Activated CD8-positive, alpha-beta memory T cell treated with anti-CD3 and anti-CD28 coated beads, Interleukin-2, amount 10 ng/mL, durations not matched to agents 7 days and 5 days (primary cell): ENCODE measurements around the gene LEFTY1. TPM values are rescaled to one million over a fixed set of nuclear protein-coding genes. Genes with fewer than 3 reads are reported as not detected.
A peak's percentile ranks its signal among the peaks of the same experiment; 100 is the strongest.

ENCODE experiments used
- ATAC-seq: fragments of 150-1000 bp; cut with Tn5 transposase; one replicate; pipeline ENCODE4 v1.10.0; 2021; ENCODE audit warnings: moderate library complexity
- CTCF ChIA-PET: fragments of 350-600 bp; sonication (Branson Sonifier 250); formaldehyde crosslinking; loops from one replicate; lab custom pipeline; 2021; ENCODE audit warnings: antibody characterized with exemption; lab: Charles Lee
- DNase-seq: peaks from one replicate; pipeline ENCODE4 v3.0.0-alpha.2; 2020
- H3K27ac Mint-ChIP-seq: one replicate; pipeline ENCODE4 v1.8.0; 2021; ENCODE audit warnings: mild to moderate bottlenecking, mixed read lengths
- H3K27me3 Mint-ChIP-seq: one replicate; pipeline ENCODE4 v1.8.0; 2021; ENCODE audit warnings: mixed read lengths
- H3K36me3 Mint-ChIP-seq: one replicate; pipeline ENCODE4 v1.8.0; 2021; ENCODE audit warnings: mild to moderate bottlenecking, mixed read lengths
- H3K4me1 Mint-ChIP-seq: one replicate; pipeline ENCODE4 v1.8.0; 2021; ENCODE audit warnings: mixed read lengths
- H3K4me3 Mint-ChIP-seq: one replicate; pipeline ENCODE4 v1.8.0; 2021; ENCODE audit warnings: mild to moderate bottlenecking, moderate library complexity, mixed read lengths
- H3K9me3 Mint-ChIP-seq: one replicate; pipeline ENCODE4 v1.8.0; 2022; ENCODE audit warnings: low read depth, mixed read lengths
- total RNA-seq, 2 experiments: library from RNA; stranded (reverse); gene quantifications; one replicate each; pipeline ENCODE4 v1.2.3, GENCODE V29; 2021

The LEFTY1 gene
- total RNA-seq, 2 experiments from 2014 or later: not detected

DNA sequence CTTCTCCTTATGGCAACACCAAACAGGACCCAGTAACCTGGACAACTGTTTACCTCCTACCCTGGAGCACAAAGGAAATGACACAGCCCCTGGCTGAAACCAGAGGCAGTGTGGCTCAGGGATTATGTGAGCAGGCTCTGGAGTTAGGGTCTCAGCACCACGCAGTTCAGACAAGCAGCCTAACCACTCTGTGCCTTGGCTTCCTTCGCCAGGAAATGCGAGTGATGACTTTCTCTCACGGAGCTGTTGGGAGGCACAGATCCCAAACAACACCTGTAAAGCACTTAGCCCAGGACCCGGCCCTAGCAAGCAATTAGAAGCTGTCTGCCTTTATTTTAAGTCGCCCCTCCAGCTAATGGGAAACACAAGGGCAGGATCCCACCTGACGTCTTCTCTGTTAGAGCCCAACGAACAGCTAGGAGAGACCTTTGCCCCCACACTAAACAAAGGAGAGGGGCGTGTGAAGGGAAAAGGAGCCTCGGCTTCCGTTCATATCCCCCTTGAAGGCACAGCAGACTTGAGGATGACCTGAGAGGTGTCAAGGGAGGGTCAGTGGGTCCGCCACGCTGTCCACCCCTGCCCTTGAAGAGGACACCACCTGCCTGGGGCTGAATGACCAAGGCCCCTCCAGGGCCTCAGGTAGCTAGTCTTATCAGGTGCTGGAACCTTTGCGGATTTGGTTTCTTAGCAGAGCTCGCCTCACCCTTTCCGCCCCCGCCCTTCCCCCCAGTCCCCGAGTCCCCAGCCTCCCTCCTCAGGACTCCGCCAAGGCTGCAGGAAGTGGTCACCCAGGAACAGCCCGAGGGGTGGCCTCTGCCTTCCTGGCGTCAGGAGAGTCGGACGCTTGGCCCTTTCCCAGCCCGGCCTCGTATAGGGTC is 7.6 kb downstream of the LEFTY1 start:
- Mint-ChIP-seq H3K9me3 (no peaks in the 10 kb centered on the region), H3K36me3 (peaks cover 8% of the 10 kb centered on the region), H3K27ac (peak overlapping the region; percentile 87), H3K4me1 (peaks cover 37% of the 10 kb centered on the region), H3K4me3 (peak overlapping the region; percentile 82), H3K27me3 (peaks cover 5% of the 10 kb centered on the region)
- ATAC-seq (peak; percentile 34), DNase-seq (peak; percentile 73)
- CTCF ChIA-PET: interaction anchor here (0.5 to 4.7 kb wide), 14 partner anchors 8 to 408 kb away, joined by 3 to 34 read pairs (median 5); partner anchors contain the start of genes LEFTY1, PYCR2 and SRP9

DNA sequence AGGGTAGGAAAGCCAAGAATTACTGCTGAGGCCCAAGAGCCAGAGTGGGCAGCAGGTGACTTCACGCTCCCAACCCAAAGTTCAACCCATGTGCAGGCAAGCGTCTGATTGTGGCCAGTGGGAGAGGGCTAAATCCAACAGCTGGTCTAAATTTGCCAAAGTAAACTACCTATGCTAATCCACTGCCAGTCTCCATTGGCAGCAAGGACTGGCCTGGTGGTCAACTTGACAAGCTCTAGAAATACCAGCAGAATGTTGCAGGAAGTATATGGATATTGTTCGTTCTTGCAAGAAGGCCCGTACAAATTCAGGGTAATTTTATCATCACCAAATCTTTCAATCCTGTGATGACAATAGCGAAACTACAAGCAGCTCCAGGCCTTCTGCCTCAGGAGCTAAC is 8.3 kb downstream of the LEFTY1 start:
- H3K27ac Mint-ChIP-seq: peak overlapping the region; percentile 87
- ATAC-seq (no peak), DNase-seq (no peak)
- peak overlapping the region; percentile 82 for H3K4me3 Mint-ChIP-seq
- no peaks in the 10 kb centered on the region for H3K9me3 Mint-ChIP-seq
- peaks cover 5% of the 10 kb centered on the region for H3K27me3 Mint-ChIP-seq
- CTCF ChIA-PET: interaction anchor here (1.3 to 4.7 kb wide), 8 partner anchors 8 to 406 kb away, joined by 3 to 34 read pairs (median 6); partner anchors contain the start of genes LEFTY1, PYCR2 and SRP9
- peaks cover 43% of the 10 kb centered on the region for H3K4me1 Mint-ChIP-seq
- H3K36me3 Mint-ChIP-seq: peaks cover 8% of the 10 kb centered on the region

DNA sequence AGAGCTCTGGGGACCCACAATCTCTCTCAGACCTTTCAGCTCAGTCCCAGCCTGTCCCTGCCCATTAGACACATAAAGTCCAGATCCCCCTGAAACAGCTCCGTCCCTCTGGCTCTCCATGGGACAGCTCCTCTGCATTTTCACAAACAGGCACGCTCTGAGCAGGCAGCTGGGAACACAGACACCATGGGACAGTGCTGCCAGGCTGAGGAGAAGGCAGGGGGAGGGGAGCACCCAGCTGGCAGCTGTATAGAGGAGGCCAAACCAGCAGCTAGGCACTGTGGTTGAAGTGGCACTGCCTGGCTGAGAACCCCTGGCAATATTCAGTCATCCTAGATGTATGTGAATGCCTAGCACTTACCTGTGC is 8.7 kb downstream of the LEFTY1 start:
- Mint-ChIP-seq H3K27ac (no peak overlapping the region), H3K4me1 (peaks cover 47% of the 10 kb centered on the region), H3K9me3 (no peaks in the 10 kb centered on the region), H3K27me3 (peaks cover 5% of the 10 kb centered on the region), H3K4me3 (no peak overlapping the region), H3K36me3 (peaks cover 12% of the 10 kb centered on the region)
- CTCF ChIA-PET: interaction anchor here (0.9 to 4.7 kb wide), 7 partner anchors 9 to 102 kb away, joined by 3 to 34 read pairs (median 6); partner anchors contain the start of genes LEFTY1, PYCR2 and SRP9
- ATAC-seq (no peak), DNase-seq (no peak)

DNA sequence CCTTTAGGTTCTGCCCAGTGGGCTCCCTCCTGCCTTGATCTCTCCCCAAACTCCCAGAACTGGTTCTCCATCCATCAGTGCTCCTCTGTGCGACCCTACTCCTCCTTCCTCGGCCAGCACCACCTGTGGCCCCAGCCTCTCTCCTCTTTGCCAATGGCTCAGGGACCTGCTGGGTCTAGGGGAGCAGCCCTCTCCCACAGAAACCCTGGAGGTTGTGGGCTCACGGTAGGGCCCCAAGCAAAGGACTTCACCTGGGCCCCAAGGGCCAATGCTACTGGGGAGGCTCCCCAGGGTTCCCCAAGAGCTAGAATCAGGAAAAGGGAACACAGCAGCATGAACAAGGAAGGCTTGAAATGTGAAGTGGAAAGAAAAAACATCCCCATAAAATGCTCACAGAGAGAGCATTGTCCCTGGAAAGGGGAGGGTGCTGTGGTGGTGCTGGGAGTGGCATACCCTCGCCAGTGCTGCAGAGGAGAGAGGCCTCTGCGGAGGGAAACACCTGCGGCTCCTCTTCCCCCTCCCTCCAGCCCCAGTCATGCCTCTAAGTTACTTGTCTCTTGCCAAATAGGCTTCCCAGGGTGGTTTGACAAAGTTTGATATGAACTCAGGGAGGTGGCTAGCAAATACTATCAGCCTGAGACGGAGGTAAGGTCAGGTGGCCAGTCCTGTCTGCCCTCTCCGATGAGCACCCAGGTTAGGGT is 9.3 kb downstream of the LEFTY1 start:
- CTCF ChIA-PET: interaction anchor here (0.9 to 4.7 kb wide), 5 partner anchors 9 to 82 kb away, joined by 3 to 34 read pairs (median 6); partner anchors contain the start of gene PYCR2
- Mint-ChIP-seq H3K4me1 (peaks cover 48% of the 10 kb centered on the region), H3K4me3 (no peak overlapping the region), H3K36me3 (peaks cover 13% of the 10 kb centered on the region), H3K27ac (no peak overlapping the region), H3K27me3 (peaks cover 5% of the 10 kb centered on the region), H3K9me3 (no peaks in the 10 kb centered on the region)
- ATAC-seq (no peak), DNase-seq (no peak)

DNA sequence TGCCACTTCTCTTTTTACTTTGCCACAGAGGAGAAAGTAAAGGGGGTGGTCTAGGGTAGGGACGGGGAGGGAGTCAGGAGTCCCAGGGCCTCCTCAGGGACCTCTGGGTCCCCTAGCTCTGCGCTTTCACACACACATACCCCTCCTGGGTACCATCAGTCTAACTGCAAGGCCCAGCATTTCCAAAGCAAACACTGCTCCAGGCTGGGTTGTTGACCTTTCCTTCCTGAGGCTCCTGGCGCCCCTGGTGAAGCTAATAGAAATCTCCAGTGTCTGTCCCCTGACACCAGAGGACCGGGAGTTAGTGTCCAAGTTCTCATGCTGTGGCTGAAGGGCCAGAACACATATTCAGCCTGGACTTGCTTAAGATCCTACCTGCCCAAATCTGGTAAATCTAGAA is 10.7 kb downstream of the LEFTY1 start:
- Mint-ChIP-seq H3K4me3 (no peak overlapping the region), H3K27ac (no peak overlapping the region), H3K4me1 (peaks cover 47% of the 10 kb centered on the region), H3K36me3 (peaks cover 17% of the 10 kb centered on the region), H3K9me3 (no peaks in the 10 kb centered on the region), H3K27me3 (no peaks in the 10 kb centered on the region)
- DNase-seq (no peak), ATAC-seq (no peak)
- CTCF ChIA-PET: interaction anchor here (0.7 to 2.4 kb wide), 7 partner anchors 19 to 403 kb away, joined by 3 to 7 read pairs (median 4); partner anchors contain the start of gene SRP9

DNA sequence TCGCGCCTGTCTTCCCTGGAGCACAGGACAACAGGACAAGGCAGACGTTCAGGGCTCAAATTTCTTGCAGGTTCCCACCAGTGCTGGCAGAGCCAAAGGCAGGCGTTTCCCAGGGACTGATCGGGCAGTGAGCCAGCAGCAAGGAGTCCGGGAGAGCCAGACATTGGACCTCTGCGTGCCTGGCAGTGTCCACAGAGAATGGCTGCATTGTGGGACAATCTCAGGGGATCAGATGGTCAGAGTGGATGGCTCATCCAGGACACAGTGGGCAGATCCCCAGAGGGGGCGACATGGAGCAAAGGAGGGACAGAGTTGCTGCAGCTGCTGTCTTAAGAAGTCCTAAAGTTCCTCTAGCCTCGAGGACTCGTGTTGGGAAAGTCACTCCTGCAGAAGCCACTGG is 11.4 kb downstream of the LEFTY1 start:
- H3K36me3 Mint-ChIP-seq: peaks cover 17% of the 10 kb centered on the region
- peaks cover 44% of the 10 kb centered on the region for H3K4me1 Mint-ChIP-seq
- H3K9me3 Mint-ChIP-seq: no peaks in the 10 kb centered on the region
- DNase-seq (peak; percentile 50), ATAC-seq (no peak)
- H3K4me3 Mint-ChIP-seq: no peak overlapping the region
- H3K27me3 Mint-ChIP-seq: no peaks in the 10 kb centered on the region
- CTCF ChIA-PET: interaction anchor here (0.9 to 2.5 kb wide), 9 partner anchors 11 to 402 kb away, joined by 3 to 8 read pairs (median 5); partner anchors contain the start of genes LEFTY1 and SRP9
- H3K27ac Mint-ChIP-seq: no peak overlapping the region

DNA sequence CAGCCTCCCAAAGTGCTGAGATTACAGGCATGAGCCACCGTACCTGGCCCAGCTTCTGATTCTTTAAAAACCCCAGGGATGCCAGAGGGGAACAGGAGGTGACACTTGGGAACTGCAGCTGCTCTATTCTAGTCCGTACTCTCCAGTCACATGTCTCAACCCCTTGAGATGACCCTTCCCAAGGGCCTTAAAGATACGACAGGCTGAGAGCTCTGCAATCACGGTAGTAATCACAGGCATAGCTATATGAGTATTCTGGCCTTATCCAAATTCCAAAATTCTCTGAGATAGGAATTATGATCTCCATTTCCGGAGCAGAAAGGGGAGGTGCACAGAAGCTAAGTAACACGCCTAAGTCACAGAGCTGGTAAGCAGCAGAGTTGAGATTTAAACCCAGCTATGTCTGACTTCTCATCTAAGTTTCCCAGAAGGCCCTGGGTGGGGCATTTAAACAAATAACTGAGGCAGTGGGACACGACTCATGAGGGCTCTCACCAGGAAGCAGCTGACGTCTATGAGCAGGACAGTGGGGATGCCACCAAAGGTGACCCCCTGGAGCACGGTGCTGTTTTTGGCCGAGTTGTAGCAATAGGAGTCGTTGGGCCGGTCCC is 11.9 kb downstream of the LEFTY1 start:
- ATAC-seq: no peak
- Mint-ChIP-seq H3K4me3 (no peak overlapping the region), H3K27ac (no peak overlapping the region), H3K27me3 (no peaks in the 10 kb centered on the region), H3K36me3 (peaks cover 17% of the 10 kb centered on the region), H3K9me3 (no peaks in the 10 kb centered on the region), H3K4me1 (peaks cover 46% of the 10 kb centered on the region)
- DNase-seq: no peak
- CTCF ChIA-PET: interaction anchor here (1.1 to 2.5 kb wide), 7 partner anchors 10 to 402 kb away, joined by 3 to 8 read pairs (median 5); partner anchors contain the start of genes LEFTY1 and SRP9

DNA sequence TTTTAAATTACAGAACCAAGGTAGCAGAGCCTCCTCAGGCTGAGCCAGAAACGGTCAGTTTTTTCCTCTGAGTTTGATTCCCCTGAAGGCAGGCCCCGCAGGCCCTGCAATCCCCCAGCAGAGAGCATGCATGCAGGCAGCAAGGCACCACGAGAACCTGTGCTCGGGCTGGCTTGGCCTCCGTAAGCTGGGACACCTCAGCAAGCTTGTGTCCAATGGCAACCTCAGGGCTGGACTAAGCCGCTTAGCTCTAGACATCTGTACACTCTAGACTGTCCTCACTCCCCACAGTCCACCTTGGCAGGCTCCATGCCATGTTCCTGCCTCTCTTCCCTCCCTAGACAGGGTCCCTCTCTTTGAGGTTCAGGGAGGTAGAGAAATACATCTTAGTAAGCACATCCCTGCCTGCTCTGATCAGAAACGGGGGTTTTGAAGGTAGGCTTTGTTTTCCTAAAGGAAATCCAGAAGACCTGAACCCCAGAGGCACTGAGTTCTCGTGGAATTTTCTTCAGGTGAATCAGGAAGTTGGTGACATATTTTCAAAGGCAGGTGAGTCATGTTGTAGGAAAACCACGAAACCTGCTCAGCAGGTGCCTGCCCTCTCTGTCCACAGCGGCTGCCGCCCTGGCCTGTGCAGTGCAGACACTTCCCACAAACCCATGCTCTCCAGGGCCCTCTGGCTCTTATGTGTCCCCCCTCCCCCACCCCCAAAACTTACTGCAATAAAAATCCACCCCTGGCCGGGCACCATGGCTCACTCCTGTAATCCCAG is 13.7 kb downstream of the LEFTY1 start:
- ATAC-seq (no peak), DNase-seq (no peak)
- peaks cover 27% of the 10 kb centered on the region for H3K36me3 Mint-ChIP-seq
- no peaks in the 10 kb centered on the region for H3K9me3 Mint-ChIP-seq
- CTCF ChIA-PET: interaction anchor here (2.5 kb wide), 1 partner anchor 98 kb away, joined by 6 read pairs; the partner anchor contains the start of gene SRP9
- no peak overlapping the region for H3K4me3 Mint-ChIP-seq
- H3K27me3 Mint-ChIP-seq: no peaks in the 10 kb centered on the region
- no peak overlapping the region for H3K27ac Mint-ChIP-seq
- peaks cover 38% of the 10 kb centered on the region for H3K4me1 Mint-ChIP-seq

DNA sequence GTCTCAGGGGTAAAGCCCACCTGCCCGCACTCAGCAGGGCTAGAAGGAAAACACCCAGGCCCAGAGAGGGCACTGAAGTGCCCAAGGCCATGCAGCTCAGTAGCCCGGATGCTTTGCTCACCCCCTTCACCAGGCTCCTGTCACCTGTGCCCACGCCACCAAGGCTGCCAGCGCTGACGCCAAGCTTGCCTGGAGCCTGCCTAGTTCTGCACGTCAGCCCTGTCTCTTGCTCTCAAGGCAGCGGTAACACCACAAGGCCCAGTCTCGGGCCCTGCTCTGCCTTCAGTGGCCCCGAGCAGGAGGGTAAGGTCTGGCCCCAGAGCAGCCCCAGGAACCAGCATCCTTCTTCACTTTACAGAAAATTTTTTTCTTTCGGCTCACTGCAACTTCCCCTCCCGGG is 14.5 kb downstream of the LEFTY1 start:
- no peak for ATAC-seq
- DNase-seq: no peak
- CTCF ChIA-PET: no interaction called here
- Mint-ChIP-seq H3K4me1 (peaks cover 30% of the 10 kb centered on the region), H3K4me3 (no peak overlapping the region), H3K36me3 (peaks cover 28% of the 10 kb centered on the region), H3K27ac (no peak overlapping the region), H3K27me3 (no peaks in the 10 kb centered on the region), H3K9me3 (no peaks in the 10 kb centered on the region)

DNA sequence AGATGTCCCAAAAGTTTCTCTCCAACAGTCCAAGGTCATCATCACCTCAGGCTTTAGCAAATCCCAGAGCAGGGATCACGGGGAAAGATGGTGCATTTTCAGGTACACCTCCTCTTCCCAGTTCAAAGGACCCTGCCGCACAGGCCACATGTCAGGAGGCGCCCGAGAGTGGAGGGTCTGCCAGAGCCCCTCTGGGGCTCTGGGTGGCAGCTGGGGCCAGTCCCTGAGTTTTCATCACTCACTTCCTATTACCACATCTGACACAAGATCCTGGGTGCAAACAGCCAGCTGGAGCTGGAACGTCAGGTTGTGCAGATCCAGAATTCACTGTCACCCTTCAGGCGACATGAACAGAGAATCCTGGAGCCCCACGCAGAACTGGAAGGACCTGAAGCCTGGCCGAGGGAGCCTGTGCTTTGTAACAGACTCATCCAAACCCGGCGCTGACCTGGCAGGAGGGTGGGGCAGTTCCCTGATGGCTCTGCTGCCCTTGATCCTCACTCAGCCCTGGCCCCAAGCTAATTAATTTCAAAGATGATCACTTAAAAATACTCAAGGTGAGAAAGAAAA is 15.6 kb downstream of the LEFTY1 start:
- DNase-seq: no peak
- Mint-ChIP-seq H3K9me3 (no peaks in the 10 kb centered on the region), H3K36me3 (peaks cover 34% of the 10 kb centered on the region), H3K27ac (no peak overlapping the region), H3K4me1 (peaks cover 26% of the 10 kb centered on the region), H3K4me3 (no peak overlapping the region), H3K27me3 (no peaks in the 10 kb centered on the region)
- no peak for ATAC-seq
- CTCF ChIA-PET: no interaction called here

DNA sequence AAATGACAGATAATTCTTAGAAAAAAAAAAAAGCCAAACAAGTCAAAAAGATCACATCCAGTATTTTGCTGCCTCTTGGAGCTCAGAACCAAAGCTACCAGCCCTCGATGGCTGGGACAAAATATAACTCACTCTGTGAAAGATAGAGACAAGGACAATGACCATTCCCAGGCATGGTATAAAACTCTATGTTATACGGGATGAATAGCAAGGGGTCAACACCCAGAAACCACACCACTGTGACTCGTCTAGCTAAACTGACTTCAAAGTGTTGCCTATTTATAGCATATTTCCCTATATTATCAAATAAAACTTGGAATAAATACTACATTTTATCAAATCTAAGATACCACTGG is 16.9 kb downstream of the LEFTY1 start:
- DNase-seq: no peak
- peaks cover 33% of the 10 kb centered on the region for H3K4me1 Mint-ChIP-seq
- H3K27me3 Mint-ChIP-seq: no peaks in the 10 kb centered on the region
- no peak overlapping the region for H3K4me3 Mint-ChIP-seq
- ATAC-seq: no peak
- no peaks in the 10 kb centered on the region for H3K9me3 Mint-ChIP-seq
- H3K36me3 Mint-ChIP-seq: peaks cover 40% of the 10 kb centered on the region
- CTCF ChIA-PET: interaction anchor here (0.7 to 2.1 kb wide), 4 partner anchors 10 to 94 kb away, joined by 3 to 9 read pairs (median 6); partner anchors contain the start of genes SRP9 and TMEM63A
- no peak overlapping the region for H3K27ac Mint-ChIP-seq
